ENCODE results near the gene PDE1C. TPM values are rescaled to one million over a fixed set of nuclear protein-coding genes. Genes with fewer than 3 reads are reported as not detected.

PDE1C gene
- total RNA-seq, 3 donors from 2014 or later (not counting 1 experiment from before 2014, with no cell fraction given): not detected

GRCh38 chr7:31919678-31920369, 150.4 kb downstream of the PDE1C start:
- H3K4me1 Mint-ChIP-seq: no peaks in the 10 kb centered on the region
- TF ChIP-seq CTCF (IDR thresholded peaks at IDR 0.05): no peak
- no peaks in the 10 kb centered on the region for H3K27me3 Mint-ChIP-seq (ENCODE audit: low read depth in 2 of 2)
- Histone ChIP-seq H3K36me3 (ENCODE audit: control insufficient read depth, insufficient read depth, low read length) (no peaks in the 10 kb centered on the region), H3K27ac (ENCODE audit: low read length) (no peak overlapping the region), H3K4me1 (ENCODE audit: control insufficient read depth, insufficient read depth, low read length) (no peaks in the 10 kb centered on the region), H3K27me3 (ENCODE audit: control insufficient read depth, insufficient read depth, low read length) (no peaks in the 10 kb centered on the region), H3K4me3 (ENCODE audit: low read length) (no peak overlapping the region), H3K9me3 (ENCODE audit: control insufficient read depth, insufficient read depth, low read length) (no peaks in the 10 kb centered on the region)
- peaks cover 0 to 3% of the 10 kb centered on the region in 2 donors for H3K9me3 Mint-ChIP-seq
- intact Hi-C loops (cut with micrococcal nuclease): no loop called here
- H3K4me3 Mint-ChIP-seq: no peak overlapping the region
- H3K36me3 Mint-ChIP-seq: no peaks in the 10 kb centered on the region
- ATAC-seq: no peak
- no peak for DNase-seq
- WGBS (ENCODE audit: insufficient coverage): 79% methylated on average over 3 of the region's 3 CpGs
- no peak overlapping the region for H3K27ac Mint-ChIP-seq

GRCh38 chr7:31918706-31919393, 151.4 kb downstream of the PDE1C start:
- TF ChIP-seq CTCF (IDR thresholded peaks at IDR 0.05): no peak

GRCh38 chr7:31917256-31917655, 153.0 kb downstream of the PDE1C start:
- 58% methylated on average over 2 of the region's 2 CpGs for WGBS (ENCODE audit: insufficient coverage)
- no peaks in the 10 kb centered on the region for H3K4me1 ChIP-seq (ENCODE audit: control insufficient read depth, insufficient read depth, low read length)
- Mint-ChIP-seq H3K4me3 (no peak overlapping the region), H3K9me3 (peaks cover 0 to 3% of the 10 kb centered on the region in 2 donors), H3K36me3 (no peaks in the 10 kb centered on the region), H3K27me3 (ENCODE audit: low read depth in 2 of 2) (no peaks in the 10 kb centered on the region), H3K4me1 (no peaks in the 10 kb centered on the region), H3K27ac (no peak overlapping the region)
- no peak overlapping the region for H3K4me3 ChIP-seq (ENCODE audit: low read length)
- no peaks in the 10 kb centered on the region for H3K27me3 ChIP-seq (ENCODE audit: control insufficient read depth, insufficient read depth, low read length)
- no peak for TF ChIP-seq CTCF (IDR thresholded peaks at IDR 0.05)
- H3K9me3 ChIP-seq (ENCODE audit: control insufficient read depth, insufficient read depth, low read length): no peaks in the 10 kb centered on the region
- ATAC-seq: no peak
- intact Hi-C loops (cut with micrococcal nuclease): no loop called here
- H3K36me3 ChIP-seq (ENCODE audit: control insufficient read depth, insufficient read depth, low read length): no peaks in the 10 kb centered on the region
- no peak for DNase-seq
- H3K27ac ChIP-seq (ENCODE audit: low read length): no peak overlapping the region

More at GRCh38 chr7:31918706-31919393, 151.4 kb downstream of the PDE1C start:
- Mint-ChIP-seq H3K4me1 (no peaks in the 10 kb centered on the region), H3K27ac (no peak overlapping the region), H3K36me3 (no peaks in the 10 kb centered on the region), H3K9me3 (peaks cover 0 to 3% of the 10 kb centered on the region in 2 donors), H3K4me3 (no peak overlapping the region), H3K27me3 (ENCODE audit: low read depth in 2 of 2) (no peaks in the 10 kb centered on the region)
- Histone ChIP-seq H3K4me3 (ENCODE audit: low read length) (no peak overlapping the region), H3K4me1 (ENCODE audit: control insufficient read depth, insufficient read depth, low read length) (no peaks in the 10 kb centered on the region), H3K27ac (ENCODE audit: low read length) (no peak overlapping the region), H3K36me3 (ENCODE audit: control insufficient read depth, insufficient read depth, low read length) (no peaks in the 10 kb centered on the region), H3K27me3 (ENCODE audit: control insufficient read depth, insufficient read depth, low read length) (no peaks in the 10 kb centered on the region), H3K9me3 (ENCODE audit: control insufficient read depth, insufficient read depth, low read length) (no peaks in the 10 kb centered on the region)
- intact Hi-C loops (cut with micrococcal nuclease): no loop called here
- WGBS (ENCODE audit: insufficient coverage): 64% methylated on average over 6 of the region's 7 CpGs
- ATAC-seq (no peak), DNase-seq (no peak)

All from natural killer cell (primary cell).